ENCODE results near the gene FOXR1.
"Not testable (repeated sequence)": the region's sequence is repeated elsewhere in the genome, so short reads cannot be mapped to it uniquely, and the experiment has no call there.

Gene FOXR1

GRCh38 chr11:118991486-118992038, 20.0 kb downstream of the FOXR1 start:
- DNase-seq (ENCODE audit: low read depth in 4 of 4, low spot score in 1 of 4): not testable (repeated sequence)

- DNase-seq (ENCODE audit: low read depth in 4 of 4, low spot score in 1 of 4): peak in 1 of 4 experiments; percentile 35
Observed at GRCh38 chr11:118996926-118997626, 25.5 kb downstream of the FOXR1 start.

GRCh38 chr11:118997627-118998387, 26.2 kb downstream of the FOXR1 start, which contains the start of gene CENATAC:
Gene CENATAC (plus strand): TSS chr11:118998138. CDS start chr11:118998198, 60 bp downstream.
- DNase-seq (ENCODE audit: low read depth in 4 of 4, low spot score in 1 of 4): peak; percentile 91 to 95 (median 93)

GRCh38 chr11:118998388-118998717, 26.8 kb downstream of the FOXR1 start:
- DNase-seq (ENCODE audit: low read depth in 4 of 4, low spot score in 1 of 4): no peak

- no peak for DNase-seq (ENCODE audit: low read depth in 4 of 4, low spot score in 1 of 4)
Observed at GRCh38 chr11:118998822-118999221, 27.3 kb downstream of the FOXR1 start.

- DNase-seq (ENCODE audit: low read depth in 4 of 4, low spot score in 1 of 4): no peak
Observed at GRCh38 chr11:119000906-119001305, 29.3 kb downstream of the FOXR1 start.

GRCh38 chr11:119006656-119007055, 35.1 kb downstream of the FOXR1 start:
- no peak for DNase-seq (ENCODE audit: low read depth in 4 of 4, low spot score in 1 of 4)

GRCh38 chr11:119011476-119012053, 40.0 kb downstream of the FOXR1 start:
- no peak for DNase-seq (ENCODE audit: low read depth in 4 of 4, low spot score in 1 of 4)

- DNase-seq (ENCODE audit: low read depth in 4 of 4, low spot score in 1 of 4): no peak
Observed at GRCh38 chr11:119012629-119013170, 41.1 kb downstream of the FOXR1 start.

- no peak for DNase-seq (ENCODE audit: low read depth in 4 of 4, low spot score in 1 of 4)
Observed at GRCh38 chr11:119014209-119014924, 42.8 kb downstream of the FOXR1 start.

- DNase-seq (ENCODE audit: low read depth in 4 of 4, low spot score in 1 of 4): no peak
Observed at GRCh38 chr11:119015054-119015611, 43.6 kb downstream of the FOXR1 start.

- DNase-seq (ENCODE audit: low read depth in 4 of 4, low spot score in 1 of 4): no peak
Observed at GRCh38 chr11:119016216-119017009, 44.9 kb downstream of the FOXR1 start.

- DNase-seq (ENCODE audit: low read depth in 4 of 4, low spot score in 1 of 4): not testable (repeated sequence)
Observed at GRCh38 chr11:119017377-119017776, 45.8 kb downstream of the FOXR1 start.

- peak; percentile 85 to 92 (median 88) for DNase-seq (ENCODE audit: low read depth in 4 of 4, low spot score in 1 of 4)
Observed at GRCh38 chr11:119018074-119018938, 46.7 kb downstream of the FOXR1 start, which contains the start of the genes RPS25 and TRAPPC4. Gene RPS25 (minus strand): TSS chr11:119018343. CDS start chr11:119018284, 59 bp downstream. Gene TRAPPC4 (plus strand): TSS chr11:119018766. CDS start chr11:119018796, 30 bp downstream.

- no peak for DNase-seq (ENCODE audit: low read depth in 4 of 4, low spot score in 1 of 4)
Observed at GRCh38 chr11:119019996-119020395, 48.4 kb downstream of the FOXR1 start.

GRCh38 chr11:119021631-119022030, 50.1 kb downstream of the FOXR1 start:
- no peak for DNase-seq (ENCODE audit: low read depth in 4 of 4, low spot score in 1 of 4)

- DNase-seq (ENCODE audit: low read depth in 4 of 4, low spot score in 1 of 4): no peak
Observed at GRCh38 chr11:119023741-119024140, 52.2 kb downstream of the FOXR1 start.

- DNase-seq (ENCODE audit: low read depth in 4 of 4, low spot score in 1 of 4): no peak
Observed at GRCh38 chr11:119024430-119025098, 53.0 kb downstream of the FOXR1 start.

Data from stimulated activated CD4-positive, alpha-beta T cell treated with anti-CD3 and anti-CD28 coated beads, Interleukin-1b, Interleukin-23, amount 100 ng/mL, for 24 hours (primary cell).